Neural progenitor cell (in vitro differentiated cells): ENCODE data around the gene INPP1.

ENCODE experiments used
- EZH2phosphoT487 ChIP-seq: fragments of 200-600 bp; sonication (generic); IDR thresholded peaks from 2 replicates; pipeline ENCODE4 v1.6.1; 2017; ENCODE audit warnings: antibody characterized with exemption
- TF ChIP-seq, protein P1 (sequence below): fragments of 200-600 bp; sonication (generic); IDR thresholded peaks from 2 replicates; pipeline ENCODE4 v1.5.1; 2017; ENCODE audit warnings: antibody characterized with exemption, mild to moderate bottlenecking

DNA sequence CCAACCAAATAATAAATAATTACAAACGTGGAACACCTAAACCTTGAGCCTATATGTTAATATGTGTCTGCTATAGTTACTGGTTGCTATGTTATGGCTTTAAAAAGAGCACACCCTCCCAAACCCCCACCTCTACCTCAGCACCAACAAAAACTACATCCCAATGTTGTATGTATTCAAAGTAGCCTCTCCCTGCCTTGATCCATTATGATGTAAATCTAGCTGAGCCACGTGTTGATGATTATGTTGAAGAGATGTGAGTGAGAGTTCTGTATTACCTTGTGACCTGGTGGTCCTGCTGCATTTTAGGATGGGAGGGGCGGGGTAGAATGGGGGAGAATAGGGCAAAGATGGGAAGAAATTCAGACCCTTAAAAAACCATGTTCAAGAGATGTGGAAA, 69.6 kb downstream of the INPP1 start:
- TF ChIP-seq, protein P1, sequence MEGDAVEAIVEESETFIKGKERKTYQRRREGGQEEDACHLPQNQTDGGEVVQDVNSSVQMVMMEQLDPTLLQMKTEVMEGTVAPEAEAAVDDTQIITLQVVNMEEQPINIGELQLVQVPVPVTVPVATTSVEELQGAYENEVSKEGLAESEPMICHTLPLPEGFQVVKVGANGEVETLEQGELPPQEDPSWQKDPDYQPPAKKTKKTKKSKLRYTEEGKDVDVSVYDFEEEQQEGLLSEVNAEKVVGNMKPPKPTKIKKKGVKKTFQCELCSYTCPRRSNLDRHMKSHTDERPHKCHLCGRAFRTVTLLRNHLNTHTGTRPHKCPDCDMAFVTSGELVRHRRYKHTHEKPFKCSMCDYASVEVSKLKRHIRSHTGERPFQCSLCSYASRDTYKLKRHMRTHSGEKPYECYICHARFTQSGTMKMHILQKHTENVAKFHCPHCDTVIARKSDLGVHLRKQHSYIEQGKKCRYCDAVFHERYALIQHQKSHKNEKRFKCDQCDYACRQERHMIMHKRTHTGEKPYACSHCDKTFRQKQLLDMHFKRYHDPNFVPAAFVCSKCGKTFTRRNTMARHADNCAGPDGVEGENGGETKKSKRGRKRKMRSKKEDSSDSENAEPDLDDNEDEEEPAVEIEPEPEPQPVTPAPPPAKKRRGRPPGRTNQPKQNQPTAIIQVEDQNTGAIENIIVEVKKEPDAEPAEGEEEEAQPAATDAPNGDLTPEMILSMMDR, result no peak
- no peak for TF ChIP-seq EZH2phosphoT487
